ENCODE results near the gene RRP15.

DNA sequence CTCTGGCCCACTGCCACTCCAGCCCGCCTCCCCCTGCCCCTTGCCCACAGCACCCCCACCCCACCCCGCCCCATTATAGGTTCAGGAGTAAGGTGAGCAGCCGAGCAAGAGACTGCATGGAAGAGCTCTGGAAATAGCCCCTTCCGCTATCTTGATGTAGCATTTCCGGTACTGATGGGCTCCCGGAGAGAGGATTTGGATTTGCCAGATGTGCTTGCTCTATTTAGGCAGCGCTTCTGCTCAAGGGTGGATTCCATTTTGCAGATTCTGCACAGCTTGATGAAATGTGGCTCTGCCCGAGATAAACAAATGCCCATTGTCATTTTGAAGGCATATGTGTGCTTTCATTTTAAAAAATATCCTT is 67.0 kb downstream of the RRP15 start:
- TF ChIP-seq TBL1XR1 (IDR thresholded peaks at IDR 0.05; ENCODE audit: borderline replicate concordance, low read length, partially characterized antibody) (no peak), ELF1 (CRISPR knock-in tag; IDR thresholded peaks at IDR 0.05) (no peak), FOXK2 (IDR thresholded peaks at IDR 0.05) (no peak), ZNF768 (CRISPR knock-in tag; IDR thresholded peaks at IDR 0.05) (no peak), HMG20A (CRISPR knock-in tag; IDR thresholded peaks at IDR 0.05; ENCODE audit: borderline replicate concordance) (no peak)
- TF ChIP-seq, protein P1, sequence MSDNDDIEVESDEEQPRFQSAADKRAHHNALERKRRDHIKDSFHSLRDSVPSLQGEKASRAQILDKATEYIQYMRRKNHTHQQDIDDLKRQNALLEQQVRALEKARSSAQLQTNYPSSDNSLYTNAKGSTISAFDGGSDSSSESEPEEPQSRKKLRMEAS (IDR thresholded peaks at IDR 0.05): no peak
- TF ChIP-seq, protein P2, sequence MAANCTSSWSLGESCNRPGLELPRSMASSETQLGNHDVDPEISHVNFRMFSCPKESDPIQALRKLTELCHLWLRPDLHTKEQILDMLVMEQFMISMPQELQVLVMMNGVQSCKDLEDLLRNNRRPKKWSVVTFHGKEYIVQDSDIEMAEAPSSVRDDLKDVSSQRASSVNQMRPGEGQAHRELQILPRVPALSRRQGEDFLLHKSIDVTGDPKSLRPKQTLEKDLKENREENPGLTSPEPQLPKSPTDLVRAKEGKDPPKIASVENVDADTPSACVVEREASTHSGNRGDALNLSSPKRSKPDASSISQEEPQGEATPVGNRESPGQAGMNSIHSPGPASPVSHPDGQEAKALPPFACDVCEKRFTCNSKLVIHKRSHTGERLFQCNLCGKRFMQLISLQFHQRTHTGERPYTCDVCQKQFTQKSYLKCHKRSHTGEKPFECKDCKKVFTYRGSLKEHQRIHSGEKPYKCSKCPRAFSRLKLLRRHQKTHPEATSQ (CRISPR knock-in tag; IDR thresholded peaks at IDR 0.05; ENCODE audit: borderline replicate concordance): no peak

Data from HepG2 (cell line).